WTC11 (cell line): ENCODE results near the gene ZNF322.

Experiments used
- AFF4 ChIP-seq: sonication (generic); formaldehyde crosslinking; IDR thresholded peaks from 2 replicates; pipeline ENCODE4 v1.8.1; 2023; ENCODE audit warnings: mild to moderate bottlenecking, missing genetic modification reagents, borderline replicate concordance
- CREB1 ChIP-seq: sonication (generic); formaldehyde crosslinking; IDR thresholded peaks from 2 replicates; pipeline ENCODE4 v1.8.0; 2023; ENCODE audit warnings: mild to moderate bottlenecking, missing genetic modification reagents
- CTCF ChIP-seq: fragments of 200-600 bp; IDR thresholded peaks from 2 replicates; pipeline ENCODE4 v1.8.0; 2022; ENCODE audit warnings: antibody characterized with exemption
- E2F5 ChIP-seq: sonication (generic); formaldehyde crosslinking; IDR thresholded peaks from 2 replicates; pipeline ENCODE4 v1.8.1; 2022; ENCODE audit warnings: mild to moderate bottlenecking, moderate library complexity, missing genetic modification reagents
- ELF4 ChIP-seq: sonication (generic); formaldehyde crosslinking; IDR thresholded peaks from 2 replicates; pipeline ENCODE4 v1.8.1; 2022; ENCODE audit warnings: low read depth, mild to moderate bottlenecking, moderate library complexity, missing genetic modification reagents
- FOXJ3 ChIP-seq: sonication (generic); formaldehyde crosslinking; IDR thresholded peaks from 2 replicates; pipeline ENCODE4 v1.9.0; 2021; ENCODE audit warnings: missing genetic modification reagents, mild to moderate bottlenecking, borderline replicate concordance
- FOXK1 ChIP-seq: sonication (generic); formaldehyde crosslinking; IDR thresholded peaks from 2 replicates; pipeline ENCODE4 v1.8.0; 2022; ENCODE audit warnings: mild to moderate bottlenecking, moderate library complexity, missing genetic modification reagents
- TEAD4 ChIP-seq: sonication (generic); formaldehyde crosslinking; IDR thresholded peaks from 2 replicates; pipeline ENCODE4 v1.8.0; 2022; ENCODE audit warnings: mild to moderate bottlenecking, missing genetic modification reagents
- ZNF281 ChIP-seq: sonication (generic); formaldehyde crosslinking; IDR thresholded peaks from 2 replicates; pipeline ENCODE4 v1.8.0; 2023; ENCODE audit warnings: mild to moderate bottlenecking, missing genetic modification reagents

- TF ChIP-seq ELF4 (CRISPR knock-in tag) (no peak), AFF4 (no peak), CTCF (no peak), TEAD4 (CRISPR knock-in tag) (no peak), ZNF281 (no peak), FOXJ3 (CRISPR knock-in tag) (no peak), CREB1 (no peak), E2F5 (CRISPR knock-in tag) (no peak), FOXK1 (CRISPR knock-in tag) (no peak)
These were observed 36.1 kb downstream of the ZNF322 start for GRCh38 chr6:26623339-26623859.
